B cell (primary cell): ENCODE measurements around the gene HSD17B2. TPM values are rescaled to one million over a fixed set of nuclear protein-coding genes. Genes with fewer than 3 reads are reported as not detected.

ENCODE experiments used
- ATAC-seq: fragments of 200-7000 bp; cut with Tn5 transposase; one replicate; pipeline ENCODE4 v1.10.0; 2021; ENCODE audit warnings: low read depth, mild to moderate bottlenecking, moderate number of reproducible peaks, moderate library complexity
- CTCF ChIA-PET: fragments of 350-600 bp; sonication (Branson Sonifier 250); formaldehyde crosslinking; loops from one replicate; lab custom pipeline; 2021; ENCODE audit warnings: antibody characterized with exemption, inconsistent platforms; lab: Charles Lee
- POLR2A ChIA-PET: fragments of 350-600 bp; sonication (Branson Sonifier 250); formaldehyde crosslinking; loops from one replicate; lab custom pipeline; 2021; ENCODE audit warnings: antibody characterized with exemption; lab: Charles Lee
- DNase-seq: peaks from one replicate; pipeline ENCODE4 v3.0.0; 2013
- H2AFZ ChIP-seq: 2 replicates; pipeline ENCODE4 v1.6.1; 2012; ENCODE audit warnings: mild to moderate bottlenecking, low read depth, low read length; ENCODE audit not compliant: insufficient read depth, poor library complexity, severe bottlenecking
- H3K27ac ChIP-seq, 2 donors: 1 replicate in 1 of 2; 2 replicates in 1 of 2; pipeline ENCODE4 v1.5.1; 2012 to 2013; ENCODE audit warnings: low read length in 2 of 2, mild to moderate bottlenecking in 2 of 2, moderate library complexity in 1 of 2
- H3K27me3 ChIP-seq, 4 experiments: fragments of 200-600 bp in 1 of 4; sonication (generic) in 1 of 4; replicated peaks in 1 of 4; 1 replicate in 2 of 4; 2 replicates in 2 of 4; pipeline versions ENCODE4 v1.6.1 to v1.7.0; 2013 to 2016; ENCODE audit warnings: low read length in 3 of 4, mild to moderate bottlenecking in 2 of 4, mixed read lengths in 1 of 4, moderate library complexity in 1 of 4; ENCODE audit not compliant: insufficient read depth in 4 of 4, control insufficient read depth in 3 of 4; ENCODE audit errors: control extremely low read depth in 1 of 4
- H3K36me3 ChIP-seq, 2 experiments: replicated peaks in 1 of 2; 1 replicate in 1 of 2; 2 replicates in 1 of 2; pipeline versions ENCODE4 v1.6.1 to v1.7.1; 2013; ENCODE audit warnings: low read length in 1 of 2; ENCODE audit not compliant: insufficient read depth in 2 of 2, control insufficient read depth in 1 of 2; ENCODE audit errors: control extremely low read depth in 1 of 2, extremely low read depth in 1 of 2
- H3K4me1 ChIP-seq, 2 donors: fragments of 200-600 bp in 1 of 2; sonication (generic) in 1 of 2; 1 replicate in 1 of 2; 2 replicates in 1 of 2; pipeline versions ENCODE4 v1.5.1 to v1.6.1; 2013 to 2017; ENCODE audit warnings: low read length in 2 of 2; ENCODE audit not compliant: control insufficient read depth in 2 of 2, insufficient read depth in 2 of 2
- H3K4me2 ChIP-seq: replicated peaks from 2 replicates; pipeline ENCODE3; 2012; ENCODE audit warnings: mild to moderate bottlenecking, low read depth, low read length; ENCODE audit not compliant: poor library complexity, severe bottlenecking
- H3K4me3 ChIP-seq, 5 experiments: fragments of 200-600 bp in 1 of 5; sonication (generic) in 1 of 5; 1 replicate in 3 of 5; 2 replicates in 2 of 5; pipeline versions ENCODE4 v1.5.1 to v1.7.0; 2011 to 2016; ENCODE audit warnings: low read length in 4 of 5, mild to moderate bottlenecking in 4 of 5, low read depth in 2 of 5, control low read depth in 1 of 5, moderate library complexity in 1 of 5; ENCODE audit not compliant: insufficient read depth in 1 of 5; ENCODE audit errors: control extremely low read depth in 1 of 5, extremely low read depth in 1 of 5
- H3K79me2 ChIP-seq: fragments of 200-600 bp; sonication (generic); one replicate; pipeline ENCODE4 v1.6.0; 2016; ENCODE audit warnings: low read length; ENCODE audit not compliant: control insufficient read depth, insufficient read depth
- H3K9ac ChIP-seq: fragments of 200-600 bp; sonication (generic); 2 replicates; pipeline ENCODE4 v1.6.1; 2017; ENCODE audit warnings: mild to moderate bottlenecking, low read length, moderate library complexity
- H3K9me3 ChIP-seq, 3 donors: one replicate each; pipeline versions ENCODE4 v1.6.1 to v1.7.1; 2013; ENCODE audit warnings: low read length in 2 of 3; ENCODE audit not compliant: control insufficient read depth in 2 of 3, insufficient read depth in 1 of 3; ENCODE audit errors: control extremely low read depth in 1 of 3
- H4K20me1 ChIP-seq: 2 replicates; pipeline ENCODE4 v1.6.0; 2012; ENCODE audit warnings: mild to moderate bottlenecking, low read length; ENCODE audit not compliant: insufficient read depth, control insufficient read depth, poor library complexity, severe bottlenecking
- H3K27ac Mint-ChIP-seq: one replicate; pipeline ENCODE4 v1.8.0; 2021; ENCODE audit warnings: mixed read lengths
- H3K27me3 Mint-ChIP-seq: one replicate; pipeline ENCODE4 v1.8.0; 2021; ENCODE audit warnings: mixed read lengths
- H3K4me1 Mint-ChIP-seq: one replicate; pipeline ENCODE4 v1.8.0; 2021; ENCODE audit warnings: mixed read lengths
- H3K4me3 Mint-ChIP-seq: one replicate; pipeline ENCODE4 v1.8.0; 2021; ENCODE audit warnings: mixed read lengths
- H3K9me3 Mint-ChIP-seq: one replicate; pipeline ENCODE4 v1.8.0; 2022; ENCODE audit warnings: mixed read lengths; ENCODE audit not compliant: insufficient read depth
- CTCF ChIP-seq: fragments of 200-600 bp; IDR thresholded peaks from one replicate; pipeline ENCODE4 v1.8.0; 2022; ENCODE audit warnings: antibody characterized with exemption, mild to moderate bottlenecking
- EZH2 ChIP-seq: IDR thresholded peaks from 2 replicates; pipeline ENCODE4 v1.6.1; 2012; ENCODE audit warnings: borderline replicate concordance, low read depth, mild to moderate bottlenecking, moderate library complexity, low read length; ENCODE audit not compliant: insufficient read depth, poor library complexity, severe bottlenecking
- WGBS: methylation state at CpG from one replicate; pipeline ENCODE4 v1.1.5; 2013; ENCODE audit warnings: missing lambda C conversion rate; ENCODE audit not compliant: insufficient coverage; 5-methylcytosine and 5-hydroxymethylcytosine counted together
- intact Hi-C: fragments of 100-400 bp; cut with micrococcal nuclease; formaldehyde crosslinking; loops from one replicate; pipeline ENCODE4 v1.10.0; 2022
- polyA plus RNA-seq: library from polyadenylated mRNA; depleted of rRNA; stranded (reverse); fragments of >200 nt; gene quantifications from 2 replicates; pipeline ENCODE4 v1.2.3, GENCODE V29; 2012
- total RNA-seq, 2 donors: library from RNA; stranded (reverse); fragments of 120-200 nt in 1 of 2; gene quantifications; 1 replicate in 1 of 2; 2 replicates in 1 of 2; pipeline versions ENCODE4 v1.2.3 to v1.2.4, GENCODE V29; 2013 to 2022

Gene HSD17B2
- total and polyA plus RNA-seq, 2 donors (not counting 1 experiment from before 2014, with no cell fraction given) = not detected

GRCh38 chr16:82013139-82013538, 21.9 kb upstream of the HSD17B2 start:
- H3K9me3 Mint-ChIP-seq = peaks cover 6% of the 10 kb centered on the region
- no CpG with 5 or more reads among the region's 2 CpGs for WGBS
- Histone ChIP-seq H3K4me2 (no peak overlapping the region), H3K79me2 (no peaks in the 10 kb centered on the region), H3K27ac (no peak overlapping the region), H3K27me3 (peaks cover 0 to 7% (median 0%) of the 10 kb centered on the region in 4 experiments), H3K4me3 (no peak overlapping the region), H3K9me3 (peaks cover 7 to 25% (median 13%) of the 10 kb centered on the region in 3 donors), H3K36me3 (no peaks in the 10 kb centered on the region), H4K20me1 (no peaks in the 10 kb centered on the region), H3K4me1 (peaks cover 6 to 10% of the 10 kb centered on the region in 2 donors), H3K9ac (no peak overlapping the region), H2AFZ (no peak overlapping the region)
- no peak for ATAC-seq
- POLR2A ChIA-PET = interaction anchor here (0.7 kb wide), 1 partner anchor 671 kb away, joined by 6 read pairs; no protein-coding TSS in a partner anchor
- no peak overlapping the region for H3K4me3 Mint-ChIP-seq
- no peak overlapping the region for H3K27ac Mint-ChIP-seq
- peaks cover 16% of the 10 kb centered on the region for H3K27me3 Mint-ChIP-seq
- CTCF ChIA-PET = no interaction called here
- TF ChIP-seq CTCF (no peak), EZH2 (no peak)
- intact Hi-C loops = no loop called here
- H3K4me1 Mint-ChIP-seq = peaks cover 18% of the 10 kb centered on the region
- peak; percentile 16 for DNase-seq

- no peak overlapping the region for H3K9ac ChIP-seq
- H3K27me3 Mint-ChIP-seq = peaks cover 36% of the 10 kb centered on the region
- H3K4me3 ChIP-seq = no peak overlapping the region
- ChIA-PET POLR2A (no interaction called here), CTCF (interaction anchor here (0.6 kb wide), 1 partner anchor 41 kb away, joined by 5 read pairs; no protein-coding TSS in a partner anchor)
- DNase-seq (no peak), ATAC-seq (no peak)
- H3K4me1 Mint-ChIP-seq = peaks cover 6% of the 10 kb centered on the region
- TF ChIP-seq CTCF (no peak), EZH2 (no peak)
- H3K9me3 ChIP-seq = peaks cover 0 to 12% (median 7%) of the 10 kb centered on the region in 3 donors
- no peaks in the 10 kb centered on the region for H3K79me2 ChIP-seq
- no peaks in the 10 kb centered on the region for H3K36me3 ChIP-seq
- no peak overlapping the region for H3K27ac ChIP-seq
- no peak overlapping the region for H3K4me2 ChIP-seq
- no peaks in the 10 kb centered on the region for H4K20me1 ChIP-seq
- H3K4me1 ChIP-seq = peaks cover 0 to 3% of the 10 kb centered on the region in 2 donors
- no peak overlapping the region for H3K27ac Mint-ChIP-seq
- no peak overlapping the region for H2AFZ ChIP-seq
- intact Hi-C loops = no loop called here
- whole genome bisulfite sequencing = 40% methylated on average over 2 of the region's 7 CpGs
- H3K9me3 Mint-ChIP-seq = peaks cover 3% of the 10 kb centered on the region
- H3K4me3 Mint-ChIP-seq = no peak overlapping the region
- peaks cover 0 to 10% (median 7%) of the 10 kb centered on the region in 4 experiments for H3K27me3 ChIP-seq
Observed at GRCh38 chr16:82016263-82016662, 18.8 kb upstream of the HSD17B2 start.
